ENCODE measurements around the gene FAXDC2. TPM values are rescaled to one million over a fixed set of nuclear protein-coding genes. Genes with fewer than 3 reads are reported as not detected.
"Not testable (repeated sequence)": the region's sequence is repeated elsewhere in the genome, so short reads cannot be mapped to it uniquely, and the experiment has no call there.

The FAXDC2 gene
- total and polyA plus RNA-seq, 5 donors, result 12.7 to 34.6 (median 27.6) TPM

GRCh38 chr5:154829181-154829588 is 21.2 kb downstream of the FAXDC2 start:
- Histone ChIP-seq H3K27me3 (ENCODE audit: control insufficient read depth, insufficient read depth) (no peaks in the 10 kb centered on the region), H3K4me1 (ENCODE audit: control insufficient read depth, insufficient read depth, low read length) (no peaks in the 10 kb centered on the region), H3K9me3 (ENCODE audit: control insufficient read depth, low read length) (no peaks in the 10 kb centered on the region), H3K4me3 (ENCODE audit: low read length) (no peak overlapping the region), H3K27ac (ENCODE audit: low read length) (no peak overlapping the region)
- 76% methylated on average over 2 of the region's 2 CpGs for WGBS
- intact Hi-C loops (cut with DNase I), result no loop called here
- no peak for DNase-seq
- ATAC-seq, result no peak

GRCh38 chr5:154824070-154824469 is 26.3 kb downstream of the FAXDC2 start:
- 99% methylated on average over 2 of the region's 2 CpGs for WGBS
- no peak for ATAC-seq
- Histone ChIP-seq H3K4me3 (ENCODE audit: low read length) (no peak overlapping the region), H3K9me3 (ENCODE audit: control insufficient read depth, low read length) (no peaks in the 10 kb centered on the region), H3K4me1 (ENCODE audit: control insufficient read depth, insufficient read depth, low read length) (no peaks in the 10 kb centered on the region), H3K27ac (ENCODE audit: low read length) (no peak overlapping the region), H3K27me3 (ENCODE audit: control insufficient read depth, insufficient read depth) (no peaks in the 10 kb centered on the region)
- intact Hi-C loops (cut with DNase I), result no loop called here
- no peak for DNase-seq

DNA sequence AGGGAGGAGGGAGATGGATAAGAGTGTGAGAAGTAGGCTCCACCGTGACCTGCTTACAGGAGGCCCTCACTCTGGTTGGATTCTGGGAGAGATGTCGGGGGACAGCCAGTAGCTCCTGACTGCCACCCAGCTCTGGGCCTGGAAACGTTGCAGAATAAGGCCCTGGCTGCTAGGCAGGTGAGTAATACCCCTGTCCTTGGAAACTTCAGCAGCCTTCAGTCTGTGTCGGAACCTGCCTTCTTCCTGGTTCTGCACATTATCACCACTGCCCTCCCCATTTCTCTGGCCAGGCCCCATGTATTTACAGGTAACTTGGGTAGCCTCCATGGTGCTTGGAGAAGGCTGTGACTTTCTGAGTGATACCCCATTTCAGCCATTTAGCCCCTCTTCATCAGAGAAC is 26.8 kb downstream of the FAXDC2 start:
- no peak overlapping the region for H3K4me3 ChIP-seq (ENCODE audit: low read length)
- DNase-seq, result no peak
- ATAC-seq, result no peak
- no peaks in the 10 kb centered on the region for H3K9me3 ChIP-seq (ENCODE audit: control insufficient read depth, low read length)
- no peak overlapping the region for H3K27ac ChIP-seq (ENCODE audit: low read length)
- H3K4me1 ChIP-seq (ENCODE audit: control insufficient read depth, insufficient read depth, low read length), result peaks cover 3% of the 10 kb centered on the region
- intact Hi-C loops (cut with DNase I), result no loop called here
- no peaks in the 10 kb centered on the region for H3K27me3 ChIP-seq (ENCODE audit: control insufficient read depth, insufficient read depth)
- WGBS, result 82% methylated on average over 4 of the region's 4 CpGs

- DNase-seq; H3K4me3 ChIP-seq (ENCODE audit: low read length); ATAC-seq; H3K27ac ChIP-seq (ENCODE audit: low read length); H3K27me3 ChIP-seq (ENCODE audit: control insufficient read depth, insufficient read depth); H3K9me3 ChIP-seq (ENCODE audit: control insufficient read depth, low read length); intact Hi-C loops (cut with DNase I); H3K4me1 ChIP-seq (ENCODE audit: control insufficient read depth, insufficient read depth, low read length): not testable (repeated sequence)
- WGBS, result 90% methylated on average over 5 of the region's 5 CpGs
Observed at GRCh38 chr5:154822896-154823295, 27.5 kb downstream of the FAXDC2 start.

DNA sequence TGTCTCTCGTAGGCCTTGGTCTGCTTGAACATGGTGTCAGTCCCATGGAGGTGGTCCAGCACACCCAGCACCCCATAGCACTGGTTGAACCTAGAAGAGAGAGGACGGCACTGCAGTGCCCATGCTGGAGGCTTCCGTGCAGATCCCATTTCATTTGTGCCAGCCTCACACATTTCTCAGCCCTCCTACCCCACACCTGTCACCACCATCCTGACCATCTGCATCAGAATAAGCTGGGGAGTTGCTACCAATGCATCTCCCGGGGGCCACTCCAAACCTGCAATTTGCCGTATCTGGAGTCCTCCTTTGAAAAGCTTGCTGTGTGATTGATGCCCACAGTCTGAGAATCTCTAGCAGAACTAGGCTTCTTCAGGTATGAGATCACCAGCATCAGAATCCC is 30.0 kb downstream of the FAXDC2 start:
- DNase-seq, result peak in 1 of 3 donors; percentile 20
- intact Hi-C loops (cut with DNase I), result no loop called here
- H3K9me3 ChIP-seq (ENCODE audit: control insufficient read depth, low read length), result no peaks in the 10 kb centered on the region
- peaks cover 3% of the 10 kb centered on the region for H3K4me1 ChIP-seq (ENCODE audit: control insufficient read depth, insufficient read depth, low read length)
- 95% methylated on average over 5 of the region's 5 CpGs for WGBS
- no peak overlapping the region for H3K4me3 ChIP-seq (ENCODE audit: low read length)
- H3K27me3 ChIP-seq (ENCODE audit: control insufficient read depth, insufficient read depth), result no peaks in the 10 kb centered on the region
- no peak for ATAC-seq
- H3K27ac ChIP-seq (ENCODE audit: low read length), result no peak overlapping the region

- Histone ChIP-seq H3K27me3 (ENCODE audit: control insufficient read depth, insufficient read depth) (no peaks in the 10 kb centered on the region), H3K4me3 (ENCODE audit: low read length) (no peak overlapping the region), H3K9me3 (ENCODE audit: control insufficient read depth, low read length) (no peaks in the 10 kb centered on the region), H3K27ac (ENCODE audit: low read length) (no peak overlapping the region), H3K4me1 (ENCODE audit: control insufficient read depth, insufficient read depth, low read length) (peaks cover 3% of the 10 kb centered on the region)
- no peak for ATAC-seq
- WGBS, result 74% methylated on average over 7 of the region's 7 CpGs
- DNase-seq, result no peak
- intact Hi-C loops (cut with DNase I), result loop anchor here in 1 of 4 donors (10.0 kb wide), 1 partner anchor 65 kb away; the partner anchor contains the start of gene LARP1
Observed at GRCh38 chr5:154819546-154819945, 30.9 kb downstream of the FAXDC2 start.

- peak in 1 of 3 donors; percentile 54 for DNase-seq
- H3K27me3 ChIP-seq (ENCODE audit: control insufficient read depth, insufficient read depth), result no peaks in the 10 kb centered on the region
- peak in 1 of 2 donors; percentile 9 for ATAC-seq
- no peak overlapping the region for H3K4me3 ChIP-seq (ENCODE audit: low read length)
- peak overlapping the region; percentile 58 for H3K27ac ChIP-seq (ENCODE audit: low read length)
- WGBS, result 50% methylated on average over 2 of the region's 2 CpGs
- intact Hi-C loops (cut with DNase I), result loop anchor here in 1 of 4 donors (10.0 kb wide), 1 partner anchor 64 kb away; the partner anchor contains the start of gene LARP1
- H3K9me3 ChIP-seq (ENCODE audit: control insufficient read depth, low read length), result no peaks in the 10 kb centered on the region
- H3K4me1 ChIP-seq (ENCODE audit: control insufficient read depth, insufficient read depth, low read length), result peaks cover 3% of the 10 kb centered on the region
Observed at GRCh38 chr5:154818471-154819116, 31.8 kb downstream of the FAXDC2 start.

GRCh38 chr5:154817815-154818214 is 32.6 kb downstream of the FAXDC2 start:
- intact Hi-C loops (cut with DNase I), result loop anchor here in 1 of 4 donors (10.0 kb wide), 1 partner anchor 63 kb away; the partner anchor contains the start of gene LARP1
- Histone ChIP-seq H3K27ac (ENCODE audit: low read length) (no peak overlapping the region), H3K9me3 (ENCODE audit: control insufficient read depth, low read length) (no peaks in the 10 kb centered on the region), H3K4me1 (ENCODE audit: control insufficient read depth, insufficient read depth, low read length) (peaks cover 3% of the 10 kb centered on the region), H3K27me3 (ENCODE audit: control insufficient read depth, insufficient read depth) (no peaks in the 10 kb centered on the region), H3K4me3 (ENCODE audit: low read length) (no peak overlapping the region)
- DNase-seq (no peak), ATAC-seq (no peak)
- WGBS, result 78% methylated on average over 6 of the region's 6 CpGs

DNA sequence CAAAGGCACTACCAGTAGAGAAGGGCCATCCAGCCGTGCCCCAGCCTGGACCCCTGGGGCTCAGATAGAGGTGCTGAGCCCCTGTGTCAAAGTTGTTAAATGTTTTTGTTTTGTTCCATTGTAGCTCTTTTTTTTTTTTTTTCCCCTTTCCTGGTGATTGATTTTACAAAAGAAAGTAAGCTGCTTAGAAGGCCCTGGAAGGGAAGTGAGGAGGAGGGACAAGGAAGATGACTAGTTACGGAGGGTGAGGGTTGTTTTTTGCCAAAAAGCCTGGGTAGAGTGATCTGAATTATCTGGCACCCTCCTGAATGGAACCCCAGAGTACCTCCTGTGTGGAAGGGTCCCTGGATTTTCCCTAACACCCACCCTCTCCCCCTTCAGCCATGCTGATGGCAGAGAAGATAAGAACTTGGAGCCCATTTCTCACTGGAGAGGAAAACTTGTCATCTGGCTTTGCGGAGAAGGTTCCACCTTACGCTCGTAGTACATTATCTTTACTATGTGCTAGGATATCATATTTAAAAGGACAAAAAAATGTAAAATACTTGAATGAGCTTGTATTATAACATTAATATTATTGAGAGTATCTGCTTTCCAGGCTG is 33.4 kb downstream of the FAXDC2 start:
- H3K4me3 ChIP-seq (ENCODE audit: low read length), result no peak overlapping the region
- intact Hi-C loops (cut with DNase I), result loop anchor here in 1 of 4 donors (10.0 kb wide), 1 partner anchor 62 kb away; the partner anchor contains the start of gene LARP1
- H3K4me1 ChIP-seq (ENCODE audit: control insufficient read depth, insufficient read depth, low read length), result peaks cover 3% of the 10 kb centered on the region
- 69% methylated on average over 5 of the region's 5 CpGs for WGBS
- H3K27me3 ChIP-seq (ENCODE audit: control insufficient read depth, insufficient read depth), result no peaks in the 10 kb centered on the region
- no peaks in the 10 kb centered on the region for H3K9me3 ChIP-seq (ENCODE audit: control insufficient read depth, low read length)
- ATAC-seq (peak in 1 of 2 donors; percentile 37), DNase-seq (no peak)
- peak overlapping the region; percentile 43 for H3K27ac ChIP-seq (ENCODE audit: low read length)

DNA sequence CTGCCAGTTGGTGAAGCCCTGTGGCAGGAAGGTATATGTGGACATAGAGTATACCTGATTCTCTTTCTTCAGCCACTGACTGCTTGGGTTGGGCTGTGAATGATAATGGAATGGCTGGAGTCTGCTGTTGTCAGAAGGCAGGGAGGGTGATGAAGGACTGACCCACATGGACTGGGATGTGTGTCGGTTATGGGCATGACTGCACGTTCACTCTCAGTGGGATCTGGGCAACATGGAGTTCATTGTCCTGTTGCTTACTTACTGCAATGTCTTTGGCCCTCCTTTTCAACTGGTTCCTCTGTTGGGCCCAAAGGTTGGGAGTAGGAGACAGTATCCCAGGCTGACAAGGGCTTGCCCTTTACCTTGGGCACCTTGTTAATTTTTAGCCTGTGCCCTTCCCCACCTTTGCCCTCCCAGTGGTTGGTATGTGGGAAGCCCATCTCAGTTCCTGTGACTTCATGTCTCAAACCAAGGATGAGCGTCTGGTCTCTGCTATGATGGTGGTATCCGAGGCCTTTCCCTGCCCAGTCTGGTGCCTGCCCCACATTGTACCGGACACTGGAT is 34.6 kb downstream of the FAXDC2 start:
- no peak for ATAC-seq
- intact Hi-C loops (cut with DNase I), result loop anchor here in 1 of 4 donors (10.0 kb wide), 1 partner anchor 61 kb away; the partner anchor contains the start of gene LARP1
- Histone ChIP-seq H3K27ac (ENCODE audit: low read length) (no peak overlapping the region), H3K4me1 (ENCODE audit: control insufficient read depth, insufficient read depth, low read length) (peaks cover 3% of the 10 kb centered on the region), H3K27me3 (ENCODE audit: control insufficient read depth, insufficient read depth) (no peaks in the 10 kb centered on the region), H3K9me3 (ENCODE audit: control insufficient read depth, low read length) (no peaks in the 10 kb centered on the region), H3K4me3 (ENCODE audit: low read length) (no peak overlapping the region)
- 79% methylated on average over 5 of the region's 5 CpGs for WGBS
- DNase-seq, result no peak

DNA sequence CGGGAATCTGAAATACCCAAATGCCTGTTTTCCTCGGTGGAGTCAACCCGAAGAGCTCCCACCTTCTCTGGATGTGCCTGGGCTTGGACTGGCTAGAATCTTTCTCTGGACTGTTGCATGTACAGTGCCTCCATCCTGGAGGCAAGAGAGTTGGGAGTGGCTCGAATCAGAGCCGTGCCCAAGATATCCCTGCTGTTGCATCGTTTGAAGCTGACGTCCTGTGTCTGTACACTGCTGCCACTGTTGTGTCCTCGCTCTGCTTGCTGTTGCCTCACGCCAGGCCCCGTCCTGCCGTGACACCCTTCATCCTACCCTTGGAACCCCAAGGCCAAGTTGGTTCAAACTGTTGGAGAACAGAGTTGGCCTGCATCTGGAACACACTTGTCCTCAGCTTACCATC is 35.4 kb downstream of the FAXDC2 start:
- no peak for DNase-seq
- ATAC-seq, result no peak
- no peak overlapping the region for H3K4me3 ChIP-seq (ENCODE audit: low read length)
- WGBS, result 81% methylated on average over 11 of the region's 11 CpGs
- intact Hi-C loops (cut with DNase I), result loop anchor here in 1 of 4 donors (10.0 kb wide), 1 partner anchor 60 kb away; the partner anchor contains the start of gene LARP1
- H3K4me1 ChIP-seq (ENCODE audit: control insufficient read depth, insufficient read depth, low read length), result peaks cover 3% of the 10 kb centered on the region
- H3K27ac ChIP-seq (ENCODE audit: low read length), result no peak overlapping the region
- H3K9me3 ChIP-seq (ENCODE audit: control insufficient read depth, low read length), result no peaks in the 10 kb centered on the region
- no peaks in the 10 kb centered on the region for H3K27me3 ChIP-seq (ENCODE audit: control insufficient read depth, insufficient read depth)
